Stimulated activated CD8-positive, alpha-beta memory T cell treated with anti-CD3 and anti-CD28 coated beads, Interleukin-15, amount 100 ng/mL, for 48 hours (primary cell): ENCODE results near the gene FAM151B.

Experiments
- DNase-seq, 2 donors: peaks; one replicate each; pipeline ENCODE4 v3.0.0-alpha.2; 2020; ENCODE audit warnings: low read depth in 2 of 2

The FAM151B gene

GRCh38 chr5:80588858-80589540, 101.1 kb downstream of the FAM151B start:
- no peak for DNase-seq

GRCh38 chr5:80590766-80591165, 102.9 kb downstream of the FAM151B start:
- no peak for DNase-seq

- no peak for DNase-seq
Measured at GRCh38 chr5:80591352-80591751, 103.5 kb downstream of the FAM151B start.

- DNase-seq = no peak
Measured at GRCh38 chr5:80592105-80592504, 104.2 kb downstream of the FAM151B start.
